Measurements from ENCODE around the gene ASPSCR1. TPM values are rescaled to one million over a fixed set of nuclear protein-coding genes. Genes with fewer than 3 reads are reported as not detected.

Gene ASPSCR1
- total RNA-seq, 4 donors from 2014 or later = 21.0 to 61.7 (median 41.3) TPM

GRCh38 chr17:82005701-82006348 lies 28.4 kb downstream of the ASPSCR1 start:
- peaks cover under 1 to 14% (median 6%) of the 10 kb centered on the region in 4 donors for H3K4me1 ChIP-seq
- H3K36me3 ChIP-seq = no peaks in the 10 kb centered on the region
- H3K9me3 ChIP-seq = no peaks in the 10 kb centered on the region
- H3K27me3 ChIP-seq = no peaks in the 10 kb centered on the region
- intact Hi-C loops (cut with DNase I; ENCODE audit: low total_unique reads) (no loop called here), in situ Hi-C loops (cut with MboI; ENCODE audit: low pct_ligation_motif_present in 1 of 4, low pct_unique_long_range_greater_than_20kb in 1 of 4, low sequenced_read_pairs in 3 of 4) (no loop called here)
- no peak for DNase-seq
- WGBS, 2 donors (ENCODE audit: low coverage in 1 of 2) = 85% methylated on average over 27 of the region's 30 CpGs; no CpG with 5 or more reads in 1 of the 2 donors
- TF ChIP-seq CTCF (IDR thresholded peaks at IDR 0.05) (no peak), POLR2A (IDR thresholded peaks at IDR 0.05) (no peak), POLR2AphosphoS5 (IDR thresholded peaks at IDR 0.05) (no peak), EP300 (IDR thresholded peaks at IDR 0.05; ENCODE audit: low read depth) (no peak)
- no peak overlapping the region for H3K4me3 ChIP-seq
- no peak overlapping the region for H3K27ac ChIP-seq

DNA sequence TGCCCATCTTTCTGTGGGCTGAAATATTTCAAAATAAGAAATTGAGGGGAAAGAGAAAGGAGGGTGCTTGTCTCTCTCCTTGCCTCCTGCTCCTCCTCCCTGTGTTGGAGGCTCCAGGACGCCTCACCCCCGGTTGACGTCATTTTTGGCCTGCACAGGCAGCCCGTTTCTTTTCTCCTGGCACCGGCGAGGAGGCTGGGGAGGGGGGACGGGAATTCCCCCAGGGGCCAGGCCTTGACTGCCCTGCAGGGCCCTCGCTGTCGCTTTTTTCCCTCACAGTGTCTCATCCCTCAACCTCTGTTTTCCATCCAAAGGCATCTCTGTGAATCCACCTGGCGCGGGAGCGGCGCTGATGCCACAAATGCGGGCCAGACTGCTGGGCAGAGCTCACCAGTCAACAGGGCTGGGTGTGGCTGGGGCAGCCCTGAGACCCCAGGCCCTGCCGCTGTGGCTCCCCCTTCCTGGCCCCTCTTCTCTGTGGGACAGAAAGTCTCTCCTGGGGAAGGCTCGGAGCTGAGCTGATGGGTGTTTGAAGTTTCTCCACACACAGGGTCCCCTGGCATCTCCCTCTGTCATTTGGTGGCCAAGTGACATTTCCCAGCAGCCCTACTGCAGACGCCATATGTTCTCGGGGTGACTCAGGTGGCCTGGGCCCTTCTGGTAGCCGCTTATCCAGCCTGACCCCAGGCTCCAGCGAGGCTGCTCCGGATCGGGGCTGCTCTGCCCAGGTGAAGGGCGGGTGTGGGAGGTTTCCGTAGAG lies 29.2 kb downstream of the ASPSCR1 start:
- no peak for DNase-seq
- no peak overlapping the region for H3K4me3 ChIP-seq
- H3K4me1 ChIP-seq = peaks cover 0 to 13% (median 5%) of the 10 kb centered on the region in 4 donors
- H3K9me3 ChIP-seq = no peaks in the 10 kb centered on the region
- no peak for TF ChIP-seq CTCF (IDR thresholded peaks at IDR 0.05)
- no peak for TF ChIP-seq POLR2AphosphoS5 (IDR thresholded peaks at IDR 0.05)
- no peak for TF ChIP-seq EP300 (IDR thresholded peaks at IDR 0.05; ENCODE audit: low read depth)
- TF ChIP-seq POLR2A (IDR thresholded peaks at IDR 0.05) = no peak
- intact Hi-C loops (cut with DNase I; ENCODE audit: low total_unique reads) = no loop called here
- H3K27ac ChIP-seq = no peak overlapping the region
- no peaks in the 10 kb centered on the region for H3K36me3 ChIP-seq
- in situ Hi-C loops (cut with MboI; ENCODE audit: low pct_ligation_motif_present in 1 of 4, low pct_unique_long_range_greater_than_20kb in 1 of 4, low sequenced_read_pairs in 3 of 4) = no loop called here
- H3K27me3 ChIP-seq = no peaks in the 10 kb centered on the region
- WGBS, 2 donors (ENCODE audit: low coverage in 1 of 2) = 40 to 79% methylated on average over 1 to 24 of the region's 24 CpGs

DNA sequence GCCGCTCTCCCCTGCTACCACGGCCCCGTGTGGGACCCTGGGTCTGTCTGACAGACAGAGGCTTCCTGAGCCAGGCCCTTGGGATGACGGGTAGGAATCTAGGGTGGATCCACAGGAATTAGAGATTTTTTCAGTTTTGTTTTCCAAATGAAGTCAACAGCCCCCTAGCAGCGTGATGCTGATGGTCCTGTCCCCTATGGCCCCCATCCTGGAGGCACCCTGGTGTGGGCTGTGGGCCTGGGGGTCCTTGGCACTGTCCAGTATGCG lies 29.7 kb downstream of the ASPSCR1 start:
- TF ChIP-seq EP300 (IDR thresholded peaks at IDR 0.05; ENCODE audit: low read depth) = no peak
- TF ChIP-seq POLR2A (IDR thresholded peaks at IDR 0.05) = no peak
- no peak for TF ChIP-seq POLR2AphosphoS5 (IDR thresholded peaks at IDR 0.05)
- TF ChIP-seq CTCF (IDR thresholded peaks at IDR 0.05) = no peak
- 90% methylated on average over 6 of the region's 6 CpGs; no CpG with 5 or more reads in 1 of the 2 donors for WGBS, 2 donors (ENCODE audit: low coverage in 1 of 2)
- Histone ChIP-seq H3K27me3 (no peaks in the 10 kb centered on the region), H3K36me3 (no peaks in the 10 kb centered on the region), H3K4me3 (no peak overlapping the region), H3K4me1 (peaks cover 0 to 13% (median 5%) of the 10 kb centered on the region in 4 donors), H3K9me3 (no peaks in the 10 kb centered on the region), H3K27ac (no peak overlapping the region)
- no peak for DNase-seq
- intact Hi-C loops (cut with DNase I; ENCODE audit: low total_unique reads) (no loop called here), in situ Hi-C loops (cut with MboI; ENCODE audit: low pct_ligation_motif_present in 1 of 4, low pct_unique_long_range_greater_than_20kb in 1 of 4, low sequenced_read_pairs in 3 of 4) (no loop called here)

GRCh38 chr17:82007495-82008257 lies 30.2 kb downstream of the ASPSCR1 start:
- intact Hi-C loops (cut with DNase I; ENCODE audit: low total_unique reads) = no loop called here
- Histone ChIP-seq H3K9me3 (no peaks in the 10 kb centered on the region), H3K4me3 (no peak overlapping the region), H3K36me3 (no peaks in the 10 kb centered on the region), H3K4me1 (peaks cover 0 to 13% (median 5%) of the 10 kb centered on the region in 4 donors), H3K27me3 (no peaks in the 10 kb centered on the region), H3K27ac (no peak overlapping the region)
- no peak for DNase-seq
- 85% methylated on average over 26 of the region's 30 CpGs; no CpG with 5 or more reads in 1 of the 2 donors for WGBS, 2 donors (ENCODE audit: low coverage in 1 of 2)
- in situ Hi-C loops (cut with MboI; ENCODE audit: low pct_ligation_motif_present in 1 of 4, low pct_unique_long_range_greater_than_20kb in 1 of 4, low sequenced_read_pairs in 3 of 4) = no loop called here
- no peak for TF ChIP-seq POLR2AphosphoS5 (IDR thresholded peaks at IDR 0.05)
- no peak for TF ChIP-seq CTCF (IDR thresholded peaks at IDR 0.05)
- TF ChIP-seq POLR2A (IDR thresholded peaks at IDR 0.05) = no peak
- TF ChIP-seq EP300 (IDR thresholded peaks at IDR 0.05; ENCODE audit: low read depth) = no peak

All from transverse colon (tissue), 4 donors.